CD14-positive monocyte (primary cell): ENCODE measurements around the gene USP49. TPM values are rescaled to one million over a fixed set of nuclear protein-coding genes. Genes with fewer than 3 reads are reported as not detected.
"Not testable (repeated sequence)": the region's sequence is repeated elsewhere in the genome, so short reads cannot be mapped to it uniquely, and the experiment has no call there.

ENCODE experiments used
- DNase-seq, 3 donors: peaks; one replicate each; pipeline ENCODE4 v3.0.0-alpha.2; 2011 to 2022
- H2AFZ ChIP-seq: 2 replicates; pipeline ENCODE4 v1.6.0; 2012; ENCODE audit warnings: mild to moderate bottlenecking, low read depth, low read length, inconsistent platforms; ENCODE audit not compliant: insufficient read depth, poor library complexity, severe bottlenecking
- H3K27ac ChIP-seq, 2 donors: 1 replicate in 1 of 2; 2 replicates in 1 of 2; pipeline ENCODE4 v1.5.1; 2012 to 2013; ENCODE audit warnings: low read length in 2 of 2, control low read depth in 1 of 2, inconsistent platforms in 1 of 2, low read depth in 1 of 2, mild to moderate bottlenecking in 1 of 2
- H3K27me3 ChIP-seq, 2 donors: one replicate each; pipeline versions ENCODE4 v1.6.0 to v1.6.1; 2011 to 2013; ENCODE audit warnings: low read length in 2 of 2; ENCODE audit not compliant: control insufficient read depth in 2 of 2, insufficient read depth in 2 of 2
- H3K36me3 ChIP-seq, 2 donors: replicated peaks in 1 of 2; 1 replicate in 1 of 2; 2 replicates in 1 of 2; pipeline versions ENCODE4 v1.5.1 to v1.6.1; 2012 to 2013; ENCODE audit warnings: low read length in 2 of 2, control low read depth in 1 of 2, inconsistent platforms in 1 of 2, mild to moderate bottlenecking in 1 of 2; ENCODE audit not compliant: insufficient read depth in 2 of 2, control insufficient read depth in 1 of 2
- H3K4me1 ChIP-seq, 2 donors: 1 replicate in 1 of 2; 2 replicates in 1 of 2; pipeline versions ENCODE4 v1.5.1 to v1.6.1; 2012 to 2013; ENCODE audit warnings: low read length in 2 of 2, control low read depth in 1 of 2, inconsistent platforms in 1 of 2, mild to moderate bottlenecking in 1 of 2, moderate library complexity in 1 of 2; ENCODE audit not compliant: insufficient read depth in 2 of 2, control insufficient read depth in 1 of 2
- H3K4me2 ChIP-seq: replicated peaks from 2 replicates; pipeline ENCODE3; 2012; ENCODE audit warnings: low read length, moderate library complexity, mild to moderate bottlenecking; ENCODE audit not compliant: poor library complexity, severe bottlenecking; ENCODE audit errors: extremely low read depth
- H3K4me3 ChIP-seq, 3 experiments: fragments of 200-600 bp in 1 of 3; sonication (generic) in 1 of 3; replicated peaks in 1 of 3; 1 replicate in 2 of 3; 2 replicates in 1 of 3; pipeline ENCODE4 v1.5.1; 2011 to 2013; ENCODE audit warnings: low read length in 3 of 3, mild to moderate bottlenecking in 3 of 3, control low read depth in 2 of 3, low read depth in 2 of 3, inconsistent platforms in 1 of 3, moderate library complexity in 1 of 3
- H3K79me2 ChIP-seq: 2 replicates; pipeline ENCODE4 v1.6.0; 2012; ENCODE audit warnings: mild to moderate bottlenecking, control low read depth, inconsistent platforms, low read length, moderate library complexity; ENCODE audit not compliant: insufficient read depth
- H3K9ac ChIP-seq: 2 replicates; pipeline ENCODE4 v1.6.0; 2017; ENCODE audit warnings: low read length, mild to moderate bottlenecking; ENCODE audit not compliant: insufficient read depth, poor library complexity, severe bottlenecking
- H3K9me3 ChIP-seq, 2 donors: replicated peaks in 1 of 2; 1 replicate in 1 of 2; 2 replicates in 1 of 2; pipeline versions ENCODE4 v1.5.1 to v1.6.1; 2012 to 2013; ENCODE audit warnings: low read length in 2 of 2, control low read depth in 1 of 2; ENCODE audit not compliant: control insufficient read depth in 1 of 2, insufficient read depth in 1 of 2
- H4K20me1 ChIP-seq: 2 replicates; pipeline ENCODE4 v1.6.0; 2012; ENCODE audit warnings: mild to moderate bottlenecking, low read length, control low read depth, moderate library complexity; ENCODE audit not compliant: insufficient read depth
- H3K27ac Mint-ChIP-seq, 7 donors: one replicate each; pipeline ENCODE4 v1.8.0; 2020; ENCODE audit warnings: mild to moderate bottlenecking in 7 of 7, mixed read lengths in 7 of 7, moderate library complexity in 6 of 7, inconsistent platforms in 2 of 7
- H3K27me3 Mint-ChIP-seq, 3 donors: one replicate each; pipeline ENCODE4 v1.8.0; 2021 to 2022; ENCODE audit warnings: low read depth in 3 of 3, mild to moderate bottlenecking in 3 of 3, mixed read lengths in 3 of 3, moderate library complexity in 3 of 3, inconsistent platforms in 1 of 3
- H3K36me3 Mint-ChIP-seq, 2 donors: one replicate each; pipeline ENCODE4 v1.8.0; 2020; ENCODE audit warnings: mixed read lengths in 2 of 2, inconsistent platforms in 1 of 2, mild to moderate bottlenecking in 1 of 2
- H3K4me1 Mint-ChIP-seq: one replicate; pipeline ENCODE4 v1.8.0; 2020; ENCODE audit warnings: mild to moderate bottlenecking, mixed read lengths
- H3K4me3 Mint-ChIP-seq, 2 donors: one replicate each; pipeline ENCODE4 v1.8.0; 2020; ENCODE audit warnings: mild to moderate bottlenecking in 2 of 2, mixed read lengths in 2 of 2, moderate library complexity in 1 of 2
- H3K9me3 Mint-ChIP-seq, 7 donors: one replicate each; pipeline ENCODE4 v1.8.0; 2020 to 2022; ENCODE audit warnings: mixed read lengths in 7 of 7, mild to moderate bottlenecking in 6 of 7, moderate library complexity in 6 of 7, inconsistent platforms in 2 of 7
- CTCF ChIP-seq: fragments of 200-600 bp; IDR thresholded peaks from one replicate; pipeline ENCODE4 v1.8.0; 2022; ENCODE audit warnings: antibody characterized with exemption, mild to moderate bottlenecking
- WGBS: methylation state at CpG from one replicate; pipeline ENCODE4 v1.1.5; 2013; ENCODE audit warnings: missing lambda C conversion rate; ENCODE audit not compliant: insufficient coverage; 5-methylcytosine and 5-hydroxymethylcytosine counted together
- intact Hi-C, 2 donors: fragments of 100-400 bp; cut with micrococcal nuclease; formaldehyde crosslinking; loops; one replicate each; pipeline versions ENCODE4 v1.15.0 to v1.15.1; 2023
- polyA plus RNA-seq, 3 donors: library from polyadenylated mRNA; depleted of rRNA in 1 of 3; unstranded in 2 of 3; stranded (reverse) in 1 of 3; fragments of 300-500 nt in 2 of 3; fragments of >200 nt in 1 of 3; fragmentation: Illumina TruSeq in 2 of 3; gene quantifications; 1 replicate in 2 of 3; 2 replicates in 1 of 3; pipeline ENCODE4 v1.2.3, GENCODE V29; 2012 to 2021

The USP49 gene
- polyA plus RNA-seq, 3 donors, result 0.08 to 4.8 (median 0.37) TPM

GRCh38 chr6:41768545-41769308 is 126.4 kb downstream of the USP49 start:
- Histone ChIP-seq H3K9me3 (no peaks in the 10 kb centered on the region), H3K9ac (no peak overlapping the region), H4K20me1 (no peaks in the 10 kb centered on the region), H2AFZ (no peak overlapping the region), H3K27me3 (no peaks in the 10 kb centered on the region), H3K27ac (no peak overlapping the region), H3K79me2 (no peaks in the 10 kb centered on the region), H3K36me3 (peaks cover 28 to 44% of the 10 kb centered on the region in 2 donors), H3K4me3 (no peak overlapping the region), H3K4me1 (no peaks in the 10 kb centered on the region), H3K4me2 (no peak overlapping the region)
- Mint-ChIP-seq H3K9me3 (no peaks in the 10 kb centered on the region), H3K27ac (peak overlapping the region in 1 of 7 donors; percentile 19), H3K4me1 (peaks cover 2% of the 10 kb centered on the region), H3K4me3 (no peak overlapping the region), H3K27me3 (no peaks in the 10 kb centered on the region), H3K36me3 (peaks cover 37 to 45% of the 10 kb centered on the region in 2 donors)
- intact Hi-C loops, result loop anchor here in 1 of 2 donors (10.0 kb wide), 1 partner anchor 164 kb away; no protein-coding TSS in a partner anchor
- DNase-seq, result no peak
- 36% methylated on average over 9 of the region's 10 CpGs for WGBS
- TF ChIP-seq CTCF, result no peak

- H3K9me3 Mint-ChIP-seq, result no peaks in the 10 kb centered on the region
- H3K4me2 ChIP-seq, result no peak overlapping the region
- H4K20me1 ChIP-seq, result no peaks in the 10 kb centered on the region
- intact Hi-C loops, result loop anchor here in 1 of 2 donors (10.0 kb wide), 1 partner anchor 162 kb away; no protein-coding TSS in a partner anchor
- H3K27ac ChIP-seq, result no peak overlapping the region
- H3K4me1 ChIP-seq, result no peaks in the 10 kb centered on the region
- H3K4me1 Mint-ChIP-seq, result peaks cover 2% of the 10 kb centered on the region
- 65% methylated on average over 8 of the region's 12 CpGs for WGBS
- TF ChIP-seq CTCF, result no peak
- H3K9me3 ChIP-seq, result no peaks in the 10 kb centered on the region
- no peak overlapping the region for H3K9ac ChIP-seq
- no peaks in the 10 kb centered on the region for H3K27me3 ChIP-seq
- H3K27ac Mint-ChIP-seq, result peak overlapping the region in 2 of 7 donors; percentile 46 to 77
- peaks cover 22 to 29% of the 10 kb centered on the region in 2 donors for H3K36me3 ChIP-seq
- DNase-seq, result no peak
- H2AFZ ChIP-seq, result no peak overlapping the region
- H3K36me3 Mint-ChIP-seq, result peaks cover 27 to 30% of the 10 kb centered on the region in 2 donors
- H3K79me2 ChIP-seq, result no peaks in the 10 kb centered on the region
- H3K27me3 Mint-ChIP-seq, result peaks cover 0 to 4% (median 0%) of the 10 kb centered on the region in 3 donors
- no peak overlapping the region for H3K4me3 Mint-ChIP-seq
- H3K4me3 ChIP-seq, result no peak overlapping the region
These were observed 127.9 kb downstream of the USP49 start for GRCh38 chr6:41767112-41767833.

- DNase-seq, H3K27me3 Mint-ChIP-seq, H3K79me2 ChIP-seq, H2AFZ ChIP-seq, H3K4me3 Mint-ChIP-seq, H3K9ac ChIP-seq, H3K4me3 ChIP-seq, H4K20me1 ChIP-seq, H3K27ac ChIP-seq, H3K4me1 ChIP-seq, H3K4me1 Mint-ChIP-seq, H3K27me3 ChIP-seq, H3K9me3 Mint-ChIP-seq, H3K9me3 ChIP-seq, H3K4me2 ChIP-seq: not testable (repeated sequence)
- peaks cover 10 to 18% of the 10 kb centered on the region in 2 donors for H3K36me3 ChIP-seq
- Mint-ChIP-seq H3K27ac (peak overlapping the region in 1 of 7 donors; percentile 33), H3K36me3 (peaks cover 16 to 19% of the 10 kb centered on the region in 2 donors)
- intact Hi-C loops, result loop anchor here in 1 of 2 donors (10.0 kb wide), 1 partner anchor 161 kb away; no protein-coding TSS in a partner anchor
- WGBS, result 100% methylated on average over 2 of the region's 4 CpGs
These were observed 129.0 kb downstream of the USP49 start for GRCh38 chr6:41766043-41766664.
